Lung (tissue), 12 donors: ENCODE measurements around the gene HCFC2. TPM values are rescaled to one million over a fixed set of nuclear protein-coding genes. Genes with fewer than 3 reads are reported as not detected.

Experiments
- ATAC-seq: fragments of 200-7000 bp; cut with Tn5 transposase; one replicate; pipeline ENCODE4 v1.9.1; 2020; ENCODE audit warnings: moderate number of reproducible peaks; ENCODE audit not compliant: insufficient read depth, low FRiP score
- DNase-seq, 3 donors: peaks; one replicate each; pipeline ENCODE4 v3.0.0-alpha.2; 2013 to 2017
- H3K27ac ChIP-seq, 2 donors: one replicate each; pipeline ENCODE4 v1.5.1; 2013; ENCODE audit warnings: mild to moderate bottlenecking in 2 of 2, moderate library complexity in 2 of 2, control low read depth in 1 of 2, inconsistent platforms in 1 of 2, low read depth in 1 of 2, low read length in 1 of 2
- H3K27me3 ChIP-seq, 3 donors: one replicate each; pipeline ENCODE4 v1.5.1; 2013; ENCODE audit warnings: low read length in 2 of 3; ENCODE audit not compliant: control insufficient read depth in 3 of 3, insufficient read depth in 3 of 3
- H3K36me3 ChIP-seq, 4 donors: one replicate each; pipeline ENCODE4 v1.5.1; 2013; ENCODE audit warnings: low read length in 4 of 4, mild to moderate bottlenecking in 1 of 4, moderate library complexity in 1 of 4; ENCODE audit not compliant: control insufficient read depth in 4 of 4, insufficient read depth in 4 of 4
- H3K4me1 ChIP-seq, 5 donors: one replicate each; pipeline ENCODE4 v1.5.1; 2013; ENCODE audit warnings: low read length in 5 of 5, mild to moderate bottlenecking in 2 of 5, moderate library complexity in 1 of 5; ENCODE audit not compliant: control insufficient read depth in 5 of 5, insufficient read depth in 5 of 5
- H3K4me3 ChIP-seq: one replicate; pipeline ENCODE4 v1.5.1; 2013; ENCODE audit warnings: mild to moderate bottlenecking, control low read depth, moderate library complexity
- H3K9ac ChIP-seq, 2 donors: one replicate each; pipeline ENCODE4 v1.5.1; 2013; ENCODE audit warnings: low read length in 2 of 2, control low read depth in 1 of 2; ENCODE audit not compliant: insufficient read depth in 1 of 2
- H3K9me3 ChIP-seq, 4 donors: one replicate each; pipeline ENCODE4 v1.5.1; 2013; ENCODE audit warnings: low read length in 3 of 4, mild to moderate bottlenecking in 1 of 4, moderate library complexity in 1 of 4; ENCODE audit not compliant: control insufficient read depth in 4 of 4, insufficient read depth in 3 of 4
- CTCF ChIP-seq: IDR thresholded peaks from 2 replicates; pipeline ENCODE4 v1.5.1; 2012; ENCODE audit warnings: mild to moderate bottlenecking; ENCODE audit errors: control extremely low read depth, extremely low read depth
- WGBS, 2 donors: extraction: QIAGEN DNeasy Blood & Tissue Kit; methylation state at CpG; one replicate each; pipeline ENCODE4 v1.1.7; 2013; 5-methylcytosine and 5-hydroxymethylcytosine counted together
- polyA plus RNA-seq, 2 donors: library from polyadenylated mRNA; stranded (reverse); fragments of 200-250 nt; gene quantifications; one replicate each; pipeline ENCODE4 v1.2.1, GENCODE V29; 2013
- total RNA-seq, 2 donors: library from RNA; depleted of rRNA in 1 of 2; stranded (reverse); fragments of >200 nt in 1 of 2; gene quantifications; one replicate each; pipeline ENCODE4 v1.2.1, GENCODE V29; 2014 to 2021
- donor health status: control.
- donor health status: control.
- donor health status: Bipolar disorder and iron deficiency.
- donor health status: healthy.
- donor health status: DM: yes; HTN: yes; CAD: no.

The HCFC2 gene
- total and polyA plus RNA-seq, 4 donors: 5.8 to 30.5 (median 10.8) TPM

GRCh38 chr12:104054681-104055346, 9.5 kb upstream of the HCFC2 start:
- TF ChIP-seq CTCF: no peak
- H3K27me3 ChIP-seq: no peaks in the 10 kb centered on the region
- H3K27ac ChIP-seq: no peak overlapping the region
- ATAC-seq (no peak), DNase-seq (no peak)
- peaks cover 0 to 20% (median 4%) of the 10 kb centered on the region in 5 donors for H3K4me1 ChIP-seq
- H3K4me3 ChIP-seq: no peak overlapping the region
- H3K9me3 ChIP-seq: peaks cover 0 to 3% (median 0%) of the 10 kb centered on the region in 4 donors
- WGBS, 2 donors: 69 to 89% methylated on average over 4 of the region's 4 CpGs
- no peaks in the 10 kb centered on the region for H3K36me3 ChIP-seq
- H3K9ac ChIP-seq: no peak overlapping the region

- DNase-seq (peak; percentile 41 to 65 (median 42)), ATAC-seq (peak; percentile 66)
- Histone ChIP-seq H3K9me3 (peaks cover 0 to 3% (median 0%) of the 10 kb centered on the region in 4 donors), H3K4me3 (no peak overlapping the region), H3K9ac (no peak overlapping the region), H3K36me3 (no peaks in the 10 kb centered on the region), H3K27me3 (no peaks in the 10 kb centered on the region), H3K27ac (peak overlapping the region; percentile 28 to 85), H3K4me1 (peaks cover 0 to 13% (median 4%) of the 10 kb centered on the region in 5 donors)
- 39 to 55% methylated on average over 5 of the region's 5 CpGs for WGBS, 2 donors
- no peak for TF ChIP-seq CTCF
These were observed 8.5 kb upstream of the HCFC2 start for GRCh38 chr12:104055686-104056388.

GRCh38 chr12:104056419-104056972, 7.8 kb upstream of the HCFC2 start:
- ATAC-seq (no peak), DNase-seq (peak; percentile 17 to 63 (median 57))
- no peaks in the 10 kb centered on the region for H3K36me3 ChIP-seq
- 58 to 79% methylated on average over 4 of the region's 4 CpGs for WGBS, 2 donors
- H3K9me3 ChIP-seq: peaks cover 0 to 3% (median 0%) of the 10 kb centered on the region in 4 donors
- no peak for TF ChIP-seq CTCF
- peaks cover 0 to 13% (median 4%) of the 10 kb centered on the region in 5 donors for H3K4me1 ChIP-seq
- no peak overlapping the region for H3K9ac ChIP-seq
- peak overlapping the region in 1 of 2 donors; percentile 85 for H3K27ac ChIP-seq
- no peak overlapping the region for H3K4me3 ChIP-seq
- no peaks in the 10 kb centered on the region for H3K27me3 ChIP-seq
